ENCODE data around the gene DIS3L.

The DIS3L gene

DNA sequence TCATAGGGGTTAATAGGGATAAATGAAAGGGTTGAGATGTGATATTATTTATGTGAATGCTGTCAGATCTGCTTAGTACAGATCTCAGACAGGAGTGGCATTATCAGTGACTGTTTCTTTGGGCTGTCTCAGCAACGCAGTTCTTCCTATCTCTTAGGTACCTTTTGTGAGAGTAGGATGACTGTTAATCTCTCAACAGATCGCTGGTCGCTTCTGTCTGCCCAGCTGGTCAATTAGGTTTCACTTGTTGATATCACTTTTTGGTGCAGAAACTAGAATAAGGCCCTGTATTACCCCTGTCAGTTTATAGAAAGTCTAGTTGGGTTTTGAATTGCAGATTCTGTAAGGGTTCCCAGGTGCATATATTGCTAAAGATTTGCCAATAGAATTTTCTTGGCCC, 16.5 kb downstream of the DIS3L start:
- Histone ChIP-seq H3K36me3 (ENCODE audit: control insufficient read depth, insufficient read depth, low read length) (no peaks in the 10 kb centered on the region), H2AFZ (no peak overlapping the region), H3K9ac (no peak overlapping the region), H3K4me3 (ENCODE audit: low read depth, low read length) (no peak overlapping the region), H3K27ac (no peak overlapping the region), H3K4me2 (ENCODE audit: low read length) (no peak overlapping the region), H3K27me3 (ENCODE audit: control insufficient read depth, insufficient read depth, low read length) (no peaks in the 10 kb centered on the region), H3K79me2 (no peaks in the 10 kb centered on the region), H3K9me3 (ENCODE audit: control insufficient read depth, low read length) (no peaks in the 10 kb centered on the region), H3K4me1 (no peaks in the 10 kb centered on the region)
- TF ChIP-seq, protein P1, sequence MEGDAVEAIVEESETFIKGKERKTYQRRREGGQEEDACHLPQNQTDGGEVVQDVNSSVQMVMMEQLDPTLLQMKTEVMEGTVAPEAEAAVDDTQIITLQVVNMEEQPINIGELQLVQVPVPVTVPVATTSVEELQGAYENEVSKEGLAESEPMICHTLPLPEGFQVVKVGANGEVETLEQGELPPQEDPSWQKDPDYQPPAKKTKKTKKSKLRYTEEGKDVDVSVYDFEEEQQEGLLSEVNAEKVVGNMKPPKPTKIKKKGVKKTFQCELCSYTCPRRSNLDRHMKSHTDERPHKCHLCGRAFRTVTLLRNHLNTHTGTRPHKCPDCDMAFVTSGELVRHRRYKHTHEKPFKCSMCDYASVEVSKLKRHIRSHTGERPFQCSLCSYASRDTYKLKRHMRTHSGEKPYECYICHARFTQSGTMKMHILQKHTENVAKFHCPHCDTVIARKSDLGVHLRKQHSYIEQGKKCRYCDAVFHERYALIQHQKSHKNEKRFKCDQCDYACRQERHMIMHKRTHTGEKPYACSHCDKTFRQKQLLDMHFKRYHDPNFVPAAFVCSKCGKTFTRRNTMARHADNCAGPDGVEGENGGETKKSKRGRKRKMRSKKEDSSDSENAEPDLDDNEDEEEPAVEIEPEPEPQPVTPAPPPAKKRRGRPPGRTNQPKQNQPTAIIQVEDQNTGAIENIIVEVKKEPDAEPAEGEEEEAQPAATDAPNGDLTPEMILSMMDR (IDR thresholded peaks at IDR 0.05) = no peak

DNA sequence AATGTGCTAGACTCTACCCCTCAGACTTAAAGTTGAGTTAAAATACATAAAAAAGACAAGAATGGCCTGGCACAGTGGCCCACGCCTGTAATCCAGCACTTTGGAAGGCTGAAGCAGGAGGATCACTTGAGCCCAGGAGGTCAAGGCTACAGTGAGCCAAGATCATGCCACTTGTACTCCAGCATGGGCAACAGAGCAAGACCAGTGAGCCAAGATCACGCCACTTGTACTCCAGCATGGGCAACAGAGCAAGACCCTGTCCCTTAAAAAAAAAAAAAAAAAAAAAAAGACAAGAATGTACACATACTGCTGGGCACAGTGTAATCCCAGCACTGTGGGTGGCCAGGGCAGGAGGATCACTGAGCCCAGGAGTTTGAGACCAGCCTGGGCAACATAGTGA, 17.4 kb downstream of the DIS3L start:
- Histone ChIP-seq H2AFZ (no peak overlapping the region), H3K9ac (no peak overlapping the region), H3K79me2 (no peaks in the 10 kb centered on the region), H3K9me3 (ENCODE audit: control insufficient read depth, low read length) (no peaks in the 10 kb centered on the region), H3K36me3 (ENCODE audit: control insufficient read depth, insufficient read depth, low read length) (no peaks in the 10 kb centered on the region), H3K4me2 (ENCODE audit: low read length) (no peak overlapping the region), H3K4me3 (ENCODE audit: low read depth, low read length) (no peak overlapping the region), H3K27ac (no peak overlapping the region), H3K4me1 (no peaks in the 10 kb centered on the region), H3K27me3 (ENCODE audit: control insufficient read depth, insufficient read depth, low read length) (no peaks in the 10 kb centered on the region)
- TF ChIP-seq, protein P1 (IDR thresholded peaks at IDR 0.05) = no peak

DNA sequence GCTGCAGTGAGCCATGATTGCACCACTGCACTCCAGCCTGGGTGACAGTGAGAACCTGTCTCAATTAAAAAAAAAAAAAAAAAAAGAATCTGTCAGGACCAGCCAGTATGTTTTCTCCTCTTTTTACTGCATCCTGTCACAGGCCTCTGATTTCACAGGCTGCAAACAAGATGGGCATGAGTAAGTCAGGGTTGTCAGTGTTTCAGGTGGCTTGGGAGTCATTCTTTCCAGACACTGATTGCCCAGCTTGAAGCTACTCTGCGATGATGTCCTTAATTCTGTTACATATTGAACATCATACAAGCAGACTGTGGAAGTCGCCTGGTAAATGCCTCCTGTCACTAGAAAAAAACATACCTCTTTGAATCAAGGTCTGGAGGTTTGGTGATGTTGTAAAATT, 18.8 kb downstream of the DIS3L start:
- TF ChIP-seq, protein P1 (IDR thresholded peaks at IDR 0.05) = no peak
- Histone ChIP-seq H3K27ac (no peak overlapping the region), H3K27me3 (ENCODE audit: control insufficient read depth, insufficient read depth, low read length) (no peaks in the 10 kb centered on the region), H3K9ac (no peak overlapping the region), H3K9me3 (ENCODE audit: control insufficient read depth, low read length) (no peaks in the 10 kb centered on the region), H3K4me1 (no peaks in the 10 kb centered on the region), H3K4me3 (ENCODE audit: low read depth, low read length) (no peak overlapping the region), H2AFZ (no peak overlapping the region), H3K4me2 (ENCODE audit: low read length) (no peak overlapping the region), H3K79me2 (no peaks in the 10 kb centered on the region), H3K36me3 (ENCODE audit: control insufficient read depth, insufficient read depth, low read length) (no peaks in the 10 kb centered on the region)

DNA sequence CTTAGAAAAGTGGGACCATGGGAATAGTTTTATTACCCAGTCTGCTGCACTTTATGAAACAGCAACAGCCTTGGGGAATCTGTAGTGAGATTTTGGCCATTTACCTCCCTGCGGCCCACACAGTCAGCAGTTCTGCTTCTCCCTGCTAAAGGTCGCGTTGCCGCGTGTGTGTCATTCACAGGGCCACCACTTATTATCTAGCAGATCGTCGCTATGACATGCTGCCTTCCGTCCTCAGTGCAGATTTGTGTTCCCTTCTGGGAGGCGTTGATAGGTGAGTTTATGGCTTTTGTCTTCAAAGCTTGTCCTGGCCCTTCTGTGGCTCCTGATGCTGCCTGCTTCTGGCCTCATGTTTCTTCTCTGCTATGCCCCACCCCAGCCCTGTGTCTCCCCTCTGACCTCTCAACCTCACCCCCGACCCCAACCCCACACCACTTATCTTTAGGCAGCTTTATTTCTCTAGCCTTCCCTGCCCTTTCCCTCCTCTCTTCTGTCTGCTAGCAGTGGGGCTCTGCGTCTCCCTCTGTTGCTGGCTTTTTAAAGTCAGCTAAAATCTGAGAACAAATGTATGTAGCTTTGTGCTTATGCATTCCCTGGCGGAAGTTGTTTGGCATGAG, 30.1 kb downstream of the DIS3L start:
- Histone ChIP-seq H3K9ac (no peak overlapping the region), H2AFZ (no peak overlapping the region), H3K36me3 (ENCODE audit: control insufficient read depth, insufficient read depth, low read length) (no peaks in the 10 kb centered on the region), H3K4me1 (no peaks in the 10 kb centered on the region), H3K27ac (no peak overlapping the region), H3K4me2 (ENCODE audit: low read length) (no peak overlapping the region), H3K4me3 (ENCODE audit: low read depth, low read length) (no peak overlapping the region), H3K27me3 (ENCODE audit: control insufficient read depth, insufficient read depth, low read length) (no peaks in the 10 kb centered on the region), H3K79me2 (no peaks in the 10 kb centered on the region), H3K9me3 (ENCODE audit: control insufficient read depth, low read length) (no peaks in the 10 kb centered on the region)
- TF ChIP-seq, protein P1 (IDR thresholded peaks at IDR 0.05) = no peak

DNA sequence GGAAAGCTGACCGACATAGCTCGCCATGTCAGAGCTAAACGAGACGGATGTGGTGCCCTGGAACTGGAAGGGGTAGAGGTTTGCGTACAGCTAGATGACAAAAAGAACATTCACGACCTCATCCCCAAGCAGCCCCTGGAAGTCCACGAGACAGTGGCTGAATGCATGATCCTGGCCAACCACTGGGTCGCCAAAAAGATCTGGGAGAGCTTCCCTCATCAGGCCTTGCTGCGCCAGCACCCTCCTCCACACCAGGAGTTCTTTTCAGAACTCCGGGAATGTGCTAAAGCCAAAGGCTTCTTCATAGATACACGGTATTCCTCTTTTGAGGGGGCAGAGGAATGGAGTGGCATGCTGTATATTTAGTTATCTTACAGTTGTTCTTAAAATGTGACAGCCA, 32.7 kb downstream of the DIS3L start:
- Histone ChIP-seq H3K79me2 (no peaks in the 10 kb centered on the region), H3K36me3 (ENCODE audit: control insufficient read depth, insufficient read depth, low read length) (no peaks in the 10 kb centered on the region), H3K9ac (no peak overlapping the region), H3K4me1 (no peaks in the 10 kb centered on the region), H3K9me3 (ENCODE audit: control insufficient read depth, low read length) (no peaks in the 10 kb centered on the region), H2AFZ (no peak overlapping the region), H3K27ac (no peak overlapping the region), H3K27me3 (ENCODE audit: control insufficient read depth, insufficient read depth, low read length) (no peaks in the 10 kb centered on the region), H3K4me2 (ENCODE audit: low read length) (no peak overlapping the region), H3K4me3 (ENCODE audit: low read depth, low read length) (no peak overlapping the region)
- TF ChIP-seq, protein P1 (IDR thresholded peaks at IDR 0.05) = no peak

All from parathyroid adenoma (tissue), 2 donors.